ENCODE data around the gene TBC1D12. TPM values are rescaled to one million over a fixed set of nuclear protein-coding genes. Genes with fewer than 3 reads are reported as not detected.

Gene TBC1D12
- total RNA-seq, 1 donor from 2014 or later, result 8.2 TPM

GRCh38 chr10:94416896-94417295 is 14.6 kb downstream of the TBC1D12 start:
- H3K27me3 Mint-ChIP-seq (ENCODE audit: low read depth), result no peaks in the 10 kb centered on the region
- no peak overlapping the region for H3K27ac Mint-ChIP-seq (ENCODE audit: unreplicated experiment)
- H3K36me3 Mint-ChIP-seq (ENCODE audit: low read depth), result no peaks in the 10 kb centered on the region
- no peaks in the 10 kb centered on the region for H3K9me3 Mint-ChIP-seq
- DNase-seq (ENCODE audit: low read depth, low spot score), result no peak
- H3K4me1 Mint-ChIP-seq, result no peaks in the 10 kb centered on the region
- no peak for TF ChIP-seq CTCF (conservative IDR thresholded peaks at IDR 0.05)
- no peak overlapping the region for H3K4me3 Mint-ChIP-seq

GRCh38 chr10:94417321-94417720 is 15.0 kb downstream of the TBC1D12 start:
- H3K9me3 Mint-ChIP-seq, result no peaks in the 10 kb centered on the region
- no peak overlapping the region for H3K4me3 Mint-ChIP-seq
- H3K36me3 Mint-ChIP-seq (ENCODE audit: low read depth), result no peaks in the 10 kb centered on the region
- no peak overlapping the region for H3K27ac Mint-ChIP-seq (ENCODE audit: unreplicated experiment)
- DNase-seq (ENCODE audit: low read depth, low spot score), result no peak
- TF ChIP-seq CTCF (conservative IDR thresholded peaks at IDR 0.05), result no peak
- H3K4me1 Mint-ChIP-seq, result no peaks in the 10 kb centered on the region
- H3K27me3 Mint-ChIP-seq (ENCODE audit: low read depth), result no peaks in the 10 kb centered on the region

- H3K27me3 Mint-ChIP-seq (ENCODE audit: low read depth), result no peaks in the 10 kb centered on the region
- no peak overlapping the region for H3K4me3 Mint-ChIP-seq
- H3K9me3 Mint-ChIP-seq, result peaks cover 6% of the 10 kb centered on the region
- H3K4me1 Mint-ChIP-seq, result no peaks in the 10 kb centered on the region
- H3K36me3 Mint-ChIP-seq (ENCODE audit: low read depth), result peaks cover 9% of the 10 kb centered on the region
- no peak overlapping the region for H3K27ac Mint-ChIP-seq (ENCODE audit: unreplicated experiment)
- no peak for DNase-seq (ENCODE audit: low read depth, low spot score)
- no peak for TF ChIP-seq CTCF (conservative IDR thresholded peaks at IDR 0.05)
Measured at GRCh38 chr10:94420516-94420915, 18.2 kb downstream of the TBC1D12 start.

- H3K27ac Mint-ChIP-seq (ENCODE audit: unreplicated experiment), result no peak overlapping the region
- H3K36me3 Mint-ChIP-seq (ENCODE audit: low read depth), result peaks cover 9% of the 10 kb centered on the region
- DNase-seq (ENCODE audit: low read depth, low spot score), result no peak
- no peaks in the 10 kb centered on the region for H3K4me1 Mint-ChIP-seq
- no peaks in the 10 kb centered on the region for H3K27me3 Mint-ChIP-seq (ENCODE audit: low read depth)
- no peak overlapping the region for H3K4me3 Mint-ChIP-seq
- H3K9me3 Mint-ChIP-seq, result peaks cover 6% of the 10 kb centered on the region
- TF ChIP-seq CTCF (conservative IDR thresholded peaks at IDR 0.05), result no peak
Measured at GRCh38 chr10:94420998-94421528, 18.7 kb downstream of the TBC1D12 start.

- no peak for TF ChIP-seq CTCF (conservative IDR thresholded peaks at IDR 0.05)
- Mint-ChIP-seq H3K27ac (ENCODE audit: unreplicated experiment) (no peak overlapping the region), H3K27me3 (ENCODE audit: low read depth) (no peaks in the 10 kb centered on the region), H3K9me3 (peaks cover 6% of the 10 kb centered on the region), H3K4me1 (no peaks in the 10 kb centered on the region), H3K4me3 (no peak overlapping the region), H3K36me3 (ENCODE audit: low read depth) (peaks cover 9% of the 10 kb centered on the region)
- DNase-seq (ENCODE audit: low read depth, low spot score), result no peak
Measured at GRCh38 chr10:94423627-94424026, 21.3 kb downstream of the TBC1D12 start.

Data from neural crest cell (in vitro differentiated cells).